Tongue (tissue), 2 donors: ENCODE measurements around the gene PFDN4. TPM values are rescaled to one million over a fixed set of nuclear protein-coding genes. Genes with fewer than 3 reads are reported as not detected.

ENCODE experiments used
- DNase-seq: peaks from one replicate; pipeline ENCODE4 v3.0.0-alpha.2; 2015
- total RNA-seq: library from RNA; depleted of rRNA; stranded (reverse); fragments of >200 nt; gene quantifications from one replicate; pipeline ENCODE4 v1.2.3, GENCODE V29; 2014

PFDN4 gene
- total RNA-seq, result 53.7 TPM

DNA sequence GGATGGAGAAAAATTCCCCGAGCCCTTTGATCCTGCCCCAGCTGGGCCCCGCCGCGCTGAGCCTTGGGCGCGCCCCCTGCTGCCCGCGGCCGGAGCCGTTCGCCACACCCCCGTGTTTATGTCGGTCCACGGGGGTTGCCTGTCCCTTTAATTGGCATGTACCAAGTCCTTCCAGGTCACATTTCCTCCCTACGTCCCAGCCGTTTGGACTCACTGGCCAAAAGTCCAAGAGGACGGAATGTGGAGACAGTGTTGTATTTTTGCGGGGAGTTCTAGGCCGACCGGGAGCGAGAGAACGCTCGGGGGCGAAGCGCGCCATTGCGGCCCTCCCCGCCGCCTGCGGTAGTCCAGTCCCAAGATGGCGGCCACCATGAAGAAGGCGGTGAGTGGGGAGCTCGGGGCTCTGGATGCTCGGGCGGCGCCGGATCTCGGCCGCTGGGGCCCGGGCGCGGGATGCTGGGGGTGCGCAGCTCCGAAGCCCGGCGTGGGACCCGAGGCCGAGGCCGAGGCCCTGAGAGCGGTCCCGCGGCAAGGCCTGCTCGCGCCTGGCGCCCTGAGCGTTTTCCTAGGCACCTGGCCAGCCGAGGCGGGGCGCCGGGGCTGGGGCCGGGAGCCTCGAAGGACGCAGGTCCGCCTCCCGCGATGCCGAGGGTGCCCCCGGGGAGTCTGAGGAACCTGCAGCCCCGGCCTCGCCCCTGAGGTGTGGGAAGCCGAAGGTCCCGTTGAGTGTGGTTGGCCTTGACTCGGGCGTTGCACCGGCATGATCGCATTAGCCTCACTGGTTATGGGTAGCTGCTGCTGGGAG, at the start of gene PFDN4:
Gene PFDN4, plus strand, starts transcription at position 345 of the 805 bp plus-strand sequence. Its CDS starts 14 bp downstream, at position 359.
- DNase-seq, result peak; percentile 89

- DNase-seq, result no peak
Observed at GRCh38 chr20:54158226-54158625, 49.7 kb upstream of the PFDN4 start.

DNA sequence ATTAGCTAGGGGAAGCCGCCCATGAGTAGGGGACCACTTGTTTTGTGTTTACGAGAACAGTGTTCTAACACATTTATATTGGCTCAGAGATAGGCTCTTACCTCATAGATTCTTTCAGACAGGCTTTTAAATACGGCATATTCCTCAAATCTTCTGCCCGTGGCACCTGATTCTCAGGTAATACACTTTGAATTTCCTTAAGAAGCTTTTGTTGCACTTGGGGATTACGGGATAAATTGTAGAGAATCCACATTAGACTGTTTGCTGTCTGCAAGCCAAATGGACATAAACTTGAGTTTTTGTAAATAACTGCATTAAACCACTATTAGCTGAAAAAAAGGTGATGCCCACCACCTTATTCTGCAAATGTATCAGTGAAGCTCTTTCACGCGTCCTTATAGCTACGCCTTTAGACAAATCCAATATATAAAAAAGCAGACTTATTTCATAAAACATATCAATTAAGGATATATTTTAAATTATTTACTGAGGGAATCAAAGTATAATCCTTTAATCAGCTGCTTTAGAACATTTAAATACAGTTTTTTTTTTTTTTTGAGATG, 49.0 kb upstream of the PFDN4 start:
- no peak for DNase-seq

- no peak for DNase-seq
Observed at GRCh38 chr20:54160065-54161007, 47.6 kb upstream of the PFDN4 start.

DNA sequence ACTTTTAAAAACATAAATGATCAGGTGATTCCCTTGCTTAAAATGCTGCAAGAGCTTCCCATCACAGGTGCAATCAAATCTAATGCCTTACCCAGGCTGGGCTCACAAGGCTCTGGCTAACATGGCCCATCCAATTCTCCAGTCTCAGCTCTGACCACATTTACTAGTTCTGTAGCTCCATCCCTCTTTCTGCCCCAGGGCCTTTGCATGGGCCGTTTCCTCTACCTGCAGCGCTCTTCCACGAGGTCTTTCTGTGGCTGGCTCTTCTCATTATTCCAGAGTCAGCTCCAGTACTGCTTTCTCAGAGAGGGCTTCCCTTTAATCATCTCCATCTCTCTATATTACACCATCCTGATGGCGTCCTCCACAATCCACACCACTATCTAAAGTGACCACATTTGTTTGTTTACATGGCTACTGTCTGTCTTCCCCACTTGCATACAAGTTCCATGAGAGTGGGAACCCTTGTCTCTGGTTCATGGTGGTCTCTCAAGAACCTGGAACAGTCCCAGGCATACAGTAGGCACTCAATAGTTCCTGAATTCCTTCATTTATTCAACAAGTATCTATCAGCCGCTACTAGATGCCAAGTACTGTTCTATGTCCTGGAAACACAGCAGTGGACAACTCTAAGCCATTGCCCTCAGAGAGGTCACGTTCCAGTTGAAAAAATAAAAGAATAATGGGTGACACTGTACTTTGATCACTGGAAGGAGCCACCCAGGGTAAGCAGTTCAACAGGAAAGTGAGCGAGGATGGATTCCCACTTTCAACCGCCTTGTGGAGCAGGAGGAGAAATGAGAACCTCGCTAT, 46.7 kb upstream of the PFDN4 start:
- no peak for DNase-seq

GRCh38 chr20:54161821-54162149, 46.1 kb upstream of the PFDN4 start:
- DNase-seq, result no peak

- DNase-seq, result no peak
Observed at GRCh38 chr20:54162378-54163009, 45.4 kb upstream of the PFDN4 start.

DNA sequence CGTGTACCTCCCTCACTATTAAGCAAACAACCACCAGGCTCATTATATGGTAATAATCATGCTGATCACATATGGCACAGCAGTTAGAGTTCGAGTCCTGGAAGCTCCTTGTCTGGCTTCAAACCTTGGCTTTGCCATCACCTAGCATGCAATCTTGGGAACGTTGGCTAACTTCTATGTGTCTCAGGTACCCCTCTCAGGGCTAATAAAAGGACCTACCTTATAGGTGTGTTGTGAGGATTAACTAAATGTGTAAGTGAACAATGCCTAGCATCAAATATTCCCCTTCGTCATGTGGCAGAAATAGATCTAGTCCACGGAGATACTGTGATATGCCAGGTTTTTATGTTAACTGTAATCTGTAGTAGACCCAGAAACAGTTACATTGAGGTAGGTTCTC, 44.5 kb upstream of the PFDN4 start:
- DNase-seq, result no peak

DNA sequence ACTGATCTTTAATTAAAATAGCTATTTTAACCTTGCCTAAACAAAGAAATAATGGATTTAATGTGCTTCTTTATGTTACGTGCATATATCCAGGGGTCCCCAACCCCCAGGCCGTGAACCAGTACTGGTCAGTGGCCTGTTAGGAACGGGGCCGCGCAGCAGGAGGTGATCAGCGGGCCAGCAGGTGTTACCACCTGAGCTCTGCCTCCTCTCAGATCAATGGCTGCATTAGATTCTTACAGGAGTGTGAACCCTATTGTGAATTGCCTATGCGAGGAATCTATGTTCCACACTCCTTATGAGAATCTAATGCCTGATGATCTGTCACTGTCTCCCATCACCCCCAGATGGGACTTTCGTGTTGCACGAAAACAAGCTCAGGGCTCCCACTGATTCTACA, 42.9 kb upstream of the PFDN4 start:
- no peak for DNase-seq

- DNase-seq, result no peak
Observed at GRCh38 chr20:54165803-54166202, 42.1 kb upstream of the PFDN4 start.

- no peak for DNase-seq
Observed at GRCh38 chr20:54166987-54167662, 40.8 kb upstream of the PFDN4 start.

DNA sequence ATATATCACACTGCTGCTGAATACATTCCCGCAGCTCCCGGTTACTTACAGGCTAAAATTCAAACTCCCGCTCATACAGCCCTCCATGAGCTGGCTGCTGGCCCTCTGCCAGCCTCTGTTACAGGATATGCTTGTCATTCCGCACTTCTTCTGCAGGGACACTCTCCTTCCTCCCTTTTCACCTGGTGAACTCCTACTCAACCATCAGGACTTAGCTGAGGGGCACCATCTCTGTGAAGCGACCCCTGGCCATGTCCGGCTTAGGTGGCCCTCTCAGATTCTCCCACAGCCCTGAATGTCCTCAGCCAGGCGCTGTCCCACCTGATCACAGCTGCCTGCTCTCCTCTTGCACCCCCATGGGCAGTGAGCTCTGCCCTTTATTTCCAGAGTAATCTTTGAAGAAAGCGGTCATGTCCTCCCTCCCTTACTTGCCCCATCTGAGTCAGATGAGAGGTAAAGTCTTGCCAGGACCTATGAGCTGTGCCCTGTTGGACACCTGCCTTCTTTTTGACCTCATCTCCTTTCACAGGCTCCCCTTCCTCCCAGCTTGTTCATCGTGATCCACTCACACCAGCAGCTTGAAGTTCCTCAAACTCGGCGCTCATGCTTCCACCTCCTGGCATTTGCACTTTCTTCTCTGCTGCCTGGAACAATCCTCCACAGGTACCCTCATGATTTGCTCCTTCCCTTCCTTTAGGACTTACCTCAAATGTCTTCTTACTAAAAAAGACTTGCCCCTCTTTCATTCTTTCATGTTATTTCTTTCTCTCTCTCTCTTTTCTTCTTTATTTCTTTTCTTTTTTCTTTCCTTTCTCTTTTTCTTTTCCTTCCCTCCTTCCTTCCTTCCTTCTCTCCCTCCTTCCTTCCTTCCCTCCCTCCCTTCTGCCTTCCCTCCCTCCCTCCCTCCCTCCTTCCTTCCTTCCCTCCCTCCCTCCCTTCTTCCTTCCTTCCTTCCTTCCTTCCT, 39.7 kb upstream of the PFDN4 start:
- DNase-seq, result peak; percentile 30

DNA sequence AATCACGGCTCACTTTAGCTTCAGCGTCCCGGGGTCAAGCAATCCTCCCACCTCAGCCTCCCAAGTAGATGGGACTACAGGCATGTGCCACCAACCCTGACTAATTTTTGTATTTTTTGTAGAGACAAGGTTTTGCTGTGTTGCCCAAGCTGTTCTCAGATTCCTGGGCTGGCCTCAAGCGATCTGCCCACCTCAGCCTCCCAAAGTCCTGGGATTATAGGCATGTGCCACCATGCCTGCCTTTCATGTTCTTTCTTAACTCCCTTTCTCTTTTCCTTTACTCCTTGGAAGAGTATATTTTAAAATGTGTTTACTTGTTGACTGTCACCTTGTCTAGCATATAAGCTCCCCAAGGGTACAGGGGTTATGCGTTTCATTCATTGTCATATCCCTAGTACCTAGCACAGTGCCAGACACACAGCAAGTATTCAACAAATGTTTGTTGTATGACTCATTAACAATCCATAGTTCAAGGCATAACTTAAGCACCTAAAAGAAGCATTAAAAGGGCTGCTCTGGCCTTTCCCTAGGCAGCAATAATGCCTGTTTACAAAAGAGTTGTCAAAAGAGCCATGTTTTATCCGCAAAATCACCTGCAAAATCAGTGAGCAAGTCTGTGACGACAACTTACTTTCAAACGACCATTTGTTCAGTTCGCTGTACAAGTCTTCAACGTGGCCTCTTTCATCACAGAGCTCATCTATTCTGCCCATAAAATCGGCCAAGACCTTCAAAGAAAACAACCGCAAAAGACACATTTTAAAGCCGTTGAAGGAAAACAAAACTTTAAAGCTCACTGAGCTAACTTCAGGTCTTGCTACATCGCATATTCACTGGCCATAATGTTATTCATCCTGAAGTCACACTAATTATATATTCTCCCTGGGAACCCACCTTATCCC, 38.7 kb upstream of the PFDN4 start:
- no peak for DNase-seq

GRCh38 chr20:54170026-54170471, 37.8 kb upstream of the PFDN4 start:
- no peak for DNase-seq

DNA sequence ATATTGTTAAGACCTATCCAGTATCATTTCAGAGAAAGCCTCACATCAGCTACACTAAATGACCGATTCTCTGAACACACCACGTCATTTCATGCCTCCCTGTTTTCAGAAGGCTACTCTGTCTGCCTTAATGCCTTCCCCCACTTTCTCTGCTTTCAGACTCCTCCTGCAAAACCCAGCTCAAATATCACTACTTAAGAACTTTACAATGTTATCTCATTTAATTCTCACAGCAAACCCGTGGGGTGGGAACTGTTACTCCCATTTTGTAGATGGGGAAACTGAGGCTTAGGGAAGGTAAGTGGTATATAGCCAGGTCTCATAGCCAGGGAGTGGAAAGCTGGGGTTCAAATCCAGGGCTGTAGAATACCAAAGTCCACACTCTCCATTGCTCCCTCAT, 36.9 kb upstream of the PFDN4 start:
- no peak for DNase-seq

- DNase-seq, result peak; percentile 52
Observed at GRCh38 chr20:54172532-54172855, 35.4 kb upstream of the PFDN4 start.

DNA sequence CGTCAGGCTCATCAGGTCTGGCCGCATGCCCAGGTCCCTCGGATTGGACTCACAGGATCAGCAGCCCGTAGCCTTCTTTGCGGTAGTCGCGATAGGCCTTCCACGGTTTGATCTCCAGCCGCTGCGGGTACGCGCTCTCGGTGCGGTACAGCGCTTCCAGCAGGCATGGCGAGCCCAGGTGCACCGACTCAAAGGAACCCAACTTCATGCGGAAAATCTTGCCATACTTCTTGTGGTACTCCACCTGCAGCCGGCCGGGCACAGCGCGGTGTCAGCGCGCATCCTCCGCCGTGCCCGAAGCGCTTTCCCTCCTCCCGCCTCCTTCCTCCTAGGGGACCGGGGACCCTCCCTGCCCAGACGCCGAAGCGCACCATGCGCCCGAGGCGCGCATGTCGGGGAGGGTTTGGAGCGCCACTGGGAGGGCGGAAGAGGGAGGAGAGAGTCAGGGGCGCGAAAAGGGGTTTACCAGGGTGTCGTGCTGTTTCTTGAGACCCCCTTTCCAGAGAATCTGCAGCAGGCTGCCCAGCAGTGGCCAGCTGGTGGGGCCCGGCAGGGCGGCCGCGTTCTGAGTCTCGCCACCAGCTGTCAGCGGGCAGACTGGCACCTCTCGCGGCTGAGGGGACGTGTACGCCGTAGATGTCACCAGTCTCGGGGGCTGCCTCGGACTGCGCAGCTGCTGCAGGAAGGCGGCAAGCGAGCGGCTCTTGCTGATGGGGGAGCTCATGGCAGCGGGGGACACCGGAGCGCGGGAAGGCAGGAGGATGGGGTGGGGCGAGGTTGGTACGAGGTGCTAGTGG, 34.8 kb upstream of the PFDN4 start:
- DNase-seq, result peak; percentile 62
